Esophagus squamous epithelium (tissue), 4 donors: ENCODE data around the gene SH3PXD2B.

ENCODE experiments used
- CTCF ChIP-seq, 6 experiments: fragments of 450-650 bp in 4 of 6; fragments of 200-600 bp in 2 of 6; sonication (generic) in 2 of 6; IDR thresholded peaks; one replicate each; pipeline ENCODE4 v1.5.1; 2016 to 2019; ENCODE audit warnings: antibody characterized with exemption in 6 of 6, mild to moderate bottlenecking in 4 of 6, moderate library complexity in 4 of 6
- POLR2A ChIP-seq, 4 donors: fragments of 450-650 bp; IDR thresholded peaks; one replicate each; pipeline ENCODE4 v1.6.1; 2017; ENCODE audit warnings: antibody characterized with exemption in 4 of 4, mild to moderate bottlenecking in 4 of 4, moderate library complexity in 3 of 4

- TF ChIP-seq CTCF (IDR thresholded peaks at IDR 0.05) (no peak), POLR2A (IDR thresholded peaks at IDR 0.05) (no peak)
These were observed 28.9 kb downstream of the SH3PXD2B start for GRCh38 chr5:172425402-172425801.
